H1 (cell line): ENCODE results near the gene NXN. TPM values are rescaled to one million over a fixed set of nuclear protein-coding genes. Genes with fewer than 3 reads are reported as not detected.
"Not testable (repeated sequence)": the region's sequence is repeated elsewhere in the genome, so short reads cannot be mapped to it uniquely, and the experiment has no call there.

Experiments used
- CTCF ChIA-PET: fragments of 300-600 bp; sonication (Branson Sonifier 250); formaldehyde crosslinking; loops from one replicate; lab custom pipeline; 2021; ENCODE audit not compliant: partially characterized antibody; lab: Charles Lee
- POLR2A ChIA-PET: fragments of 300-600 bp; sonication (Branson Sonifier 250); formaldehyde crosslinking; loops from one replicate; lab custom pipeline; 2021; ENCODE audit warnings: inconsistent platforms; ENCODE audit not compliant: partially characterized antibody; lab: Charles Lee
- DNase-seq, 2 experiments: peaks; one replicate each; pipeline versions ENCODE4 v3.0.0 to v3.0.0-alpha.2; 2010 to 2022; ENCODE audit warnings: low spot score in 2 of 2, low read depth in 1 of 2, mixed read lengths in 1 of 2
- FAIRE-seq: peaks from 2 replicates; lab custom pipeline; 2011; peaks lifted over from hg19 to GRCh38; lab: Jason Lieb, UNC
- H2AFZ ChIP-seq: 2 replicates; pipeline ENCODE4 v1.8.1; 2012; ENCODE audit warnings: low read length, inconsistent platforms
- H2AK5ac ChIP-seq: 2 replicates; pipeline ENCODE4 v1.6.1; 2013; ENCODE audit warnings: low read depth, low read length
- H2BK120ac ChIP-seq: replicated peaks from 2 replicates; pipeline ENCODE3; 2013; ENCODE audit warnings: low read depth, low read length, inconsistent platforms
- H2BK12ac ChIP-seq: 2 replicates; pipeline ENCODE4 v1.6.1; 2013; ENCODE audit warnings: low read depth, low read length
- H2BK15ac ChIP-seq: 2 replicates; pipeline ENCODE4 v1.6.1; 2013; ENCODE audit warnings: low read length
- H2BK20ac ChIP-seq: 2 replicates; pipeline ENCODE4 v1.6.1; 2013; ENCODE audit warnings: low read length
- H2BK5ac ChIP-seq: 2 replicates; pipeline ENCODE4 v1.6.1; 2013; ENCODE audit warnings: low read depth, low read length
- H3K14ac ChIP-seq: 2 replicates; pipeline ENCODE4 v1.6.1; 2013; ENCODE audit warnings: inconsistent platforms; ENCODE audit not compliant: insufficient read length
- H3K18ac ChIP-seq: 2 replicates; pipeline ENCODE4 v1.6.1; 2013; ENCODE audit warnings: low read length; ENCODE audit errors: extremely low read depth
- H3K23ac ChIP-seq: 2 replicates; pipeline ENCODE4 v1.6.1; 2013; ENCODE audit warnings: inconsistent platforms; ENCODE audit not compliant: insufficient read length
- H3K23me2 ChIP-seq: 2 replicates; pipeline ENCODE4 v1.6.1; 2013; ENCODE audit warnings: low read depth, low read length
- H3K27ac ChIP-seq: 2 replicates; pipeline ENCODE4 v1.6.1; 2011; ENCODE audit warnings: low read depth, low read length, inconsistent platforms
- H3K27me3 ChIP-seq, 4 experiments: replicated peaks in 1 of 4; 1 replicate in 1 of 4; 2 replicates in 3 of 4; pipeline versions ENCODE4 v1.6.1 to v1.8.1; 2011 to 2013; ENCODE audit warnings: low read length in 3 of 4, mild to moderate bottlenecking in 3 of 4, inconsistent platforms in 2 of 4, mixed read lengths in 2 of 4, moderate library complexity in 1 of 4; ENCODE audit not compliant: control insufficient read depth in 3 of 4, insufficient read depth in 3 of 4; ENCODE audit errors: extremely low read depth in 1 of 4
- H3K36me3 ChIP-seq, 4 experiments: 2 replicates each; pipeline versions ENCODE4 v1.6.1 to v1.8.1; 2011 to 2013; ENCODE audit warnings: mild to moderate bottlenecking in 4 of 4, low read length in 3 of 4, moderate library complexity in 2 of 4, control low read depth in 1 of 4, inconsistent platforms in 1 of 4; ENCODE audit not compliant: insufficient read depth in 4 of 4, control insufficient read depth in 2 of 4
- H3K4ac ChIP-seq: replicated peaks from 2 replicates; pipeline ENCODE3; 2013; ENCODE audit warnings: low read length, low read depth, mixed read lengths, inconsistent platforms; ENCODE audit not compliant: insufficient read length
- H3K4me1 ChIP-seq, 4 experiments: replicated peaks in 1 of 4; 1 replicate in 1 of 4; 2 replicates in 3 of 4; pipeline versions ENCODE4 v1.6.1 to v1.8.1; 2011 to 2013; ENCODE audit warnings: low read length in 3 of 4, inconsistent platforms in 2 of 4, mixed read lengths in 1 of 4; ENCODE audit not compliant: insufficient read depth in 4 of 4, control insufficient read depth in 3 of 4
- H3K4me2 ChIP-seq, 2 experiments: 2 replicates each; pipeline versions ENCODE4 v1.6.1 to v1.8.1; 2011 to 2013; ENCODE audit warnings: low read depth in 2 of 2, low read length in 2 of 2, control low read depth in 1 of 2, inconsistent platforms in 1 of 2, mild to moderate bottlenecking in 1 of 2; ENCODE audit not compliant: insufficient read depth in 1 of 2
- H3K4me3 ChIP-seq, 4 experiments: fragments of 200-600, 300-600 bp in 1 of 4; sonication (generic), shearing (Covaris generic), sonication (Bioruptor Twin) in 1 of 4; 2 replicates each; pipeline versions ENCODE4 v1.5.1 to v1.8.1; 2011 to 2016; ENCODE audit warnings: low read length in 4 of 4, low read depth in 3 of 4, control low read depth in 2 of 4, inconsistent platforms in 2 of 4, mild to moderate bottlenecking in 2 of 4, mixed read lengths in 1 of 4, moderate library complexity in 1 of 4; ENCODE audit not compliant: insufficient read depth in 2 of 4; ENCODE audit errors: extremely low read depth in 1 of 4
- H3K56ac ChIP-seq: replicated peaks from 2 replicates; pipeline ENCODE3; 2013; ENCODE audit warnings: low read depth, mild to moderate bottlenecking, mixed read lengths, low read length, inconsistent platforms; ENCODE audit not compliant: insufficient read length
- H3K79me1 ChIP-seq: 2 replicates; pipeline ENCODE4 v1.6.1; 2013; ENCODE audit warnings: low read depth, low read length, control low read depth
- H3K79me2 ChIP-seq, 2 experiments: 2 replicates each; pipeline versions ENCODE4 v1.6.1 to v1.8.1; 2012 to 2013; ENCODE audit warnings: low read length in 2 of 2, mild to moderate bottlenecking in 2 of 2, inconsistent platforms in 1 of 2; ENCODE audit not compliant: insufficient read depth in 2 of 2, control insufficient read depth in 1 of 2
- H3K9ac ChIP-seq, 4 experiments: replicated peaks in 1 of 4; 1 replicate in 1 of 4; 2 replicates in 3 of 4; pipeline versions ENCODE4 v1.6.1 to v1.8.1; 2011 to 2013; ENCODE audit warnings: low read depth in 3 of 4, low read length in 3 of 4, control low read depth in 2 of 4, mild to moderate bottlenecking in 2 of 4, moderate library complexity in 2 of 4, inconsistent platforms in 1 of 4; ENCODE audit errors: extremely low read depth in 1 of 4
- H3K9me3 ChIP-seq, 2 experiments: 2 replicates each; pipeline versions ENCODE4 v1.6.1 to v1.8.1; 2012 to 2013; ENCODE audit warnings: mild to moderate bottlenecking in 2 of 2, moderate library complexity in 2 of 2, control low read depth in 1 of 2, inconsistent platforms in 1 of 2, low read depth in 1 of 2, low read length in 1 of 2, mixed read lengths in 1 of 2; ENCODE audit not compliant: insufficient read depth in 2 of 2
- H4K20me1 ChIP-seq, 2 experiments: replicated peaks in 1 of 2; 2 replicates each; pipeline versions ENCODE3 to v1.8.1; 2011 to 2013; ENCODE audit warnings: inconsistent platforms in 2 of 2, low read length in 2 of 2, mild to moderate bottlenecking in 1 of 2; ENCODE audit not compliant: insufficient read depth in 2 of 2, control insufficient read depth in 1 of 2
- H4K5ac ChIP-seq: 2 replicates; pipeline ENCODE4 v1.6.1; 2013; ENCODE audit warnings: low read length, low read depth, mixed read lengths, inconsistent platforms; ENCODE audit not compliant: insufficient read length
- H4K8ac ChIP-seq: 2 replicates; pipeline ENCODE4 v1.8.0; 2013; ENCODE audit warnings: mild to moderate bottlenecking, moderate library complexity, low read length, inconsistent platforms; ENCODE audit not compliant: insufficient read depth; ENCODE audit errors: extremely low read depth
- H4K91ac ChIP-seq: replicated peaks from 2 replicates; pipeline ENCODE3; 2013; ENCODE audit warnings: low read length, mixed read lengths, inconsistent platforms; ENCODE audit not compliant: insufficient read length
- EGR1 ChIP-seq: IDR thresholded peaks from 2 replicates; pipeline ENCODE4 v1.6.1; 2011; ENCODE audit warnings: low read depth, low read length, borderline replicate concordance
- WGBS, 2 experiments: shearing (Covaris generic) in 1 of 2; methylation state at CpG; one replicate each; pipeline versions ENCODE4 v1.1.6 to v1.1.7; 2013 to 2015; ENCODE audit warnings: low lambda C conversion rate in 2 of 2, mixed read lengths in 2 of 2, inconsistent platforms in 1 of 2, low coverage in 1 of 2, missing lambda C conversion rate in 1 of 2; ENCODE audit not compliant: insufficient replicate concordance in 2 of 2, insufficient coverage in 1 of 2, insufficient read length in 1 of 2; ENCODE audit errors: extremely low coverage in 1 of 2, missing lambda C conversion rate in 1 of 2; 5-methylcytosine and 5-hydroxymethylcytosine counted together
- polyA plus RNA-seq, 7 experiments: library from polyadenylated mRNA; depleted of rRNA in 3 of 7; stranded (reverse) in 5 of 7; unstranded in 2 of 7; fragments of >200 nt in 5 of 7; fragments of 200-250 nt in 2 of 7; gene quantifications; 1 replicate in 5 of 7; 2 replicates in 1 of 7; 4 replicates in 1 of 7; pipeline versions ENCODE4 v1.2.1 to v1.2.3, GENCODE V29; 2011 to 2013; ENCODE audit warnings: missing spikeins in 2 of 7, mixed read lengths in 2 of 7
- total RNA-seq: library from RNA; stranded (reverse); fragmentation: NEBNext Ultra II Directional; extraction: Animal tissue kit (Norgen Biotek cat#: 25700); gene quantifications from 2 replicates; pipeline ENCODE4 v1.2.1, GENCODE V29; 2021

The NXN gene
- total and polyA plus RNA-seq, 2 of the 8 experiments (the other 6 are each of a cell fraction or from before 2014, with no cell fraction given): 94.1 to 107 TPM

DNA sequence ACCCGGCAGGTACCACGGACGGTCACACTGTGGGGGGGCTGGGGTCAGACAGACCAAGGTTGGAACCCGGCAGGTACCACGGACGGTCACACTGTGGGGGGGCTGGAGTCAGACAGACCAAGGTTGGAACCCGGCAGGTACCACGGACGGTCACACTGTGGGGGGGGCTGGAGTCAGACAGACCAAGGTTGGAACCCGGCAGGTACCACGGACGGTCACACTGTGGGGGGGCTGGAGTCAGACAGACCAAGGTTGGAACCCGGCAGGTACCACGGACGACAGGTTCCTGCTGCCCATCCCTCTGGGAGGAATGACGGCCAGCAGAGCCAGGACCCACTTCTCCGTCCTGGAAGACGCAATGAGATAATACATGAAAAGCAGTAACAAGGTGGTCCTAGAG lies 27.0 kb downstream of the NXN start:
- POLR2A ChIA-PET: interaction anchor here (0.9 to 1.0 kb wide), 2 partner anchors 13 to 27 kb away, joined by 3 read pairs; no protein-coding TSS in a partner anchor
- not testable (repeated sequence) for H4K91ac ChIP-seq, H3K27me3 ChIP-seq

More for the DNA sequence above, 27.0 kb downstream of the NXN start:
- not testable (repeated sequence) for H3K23me2 ChIP-seq, H3K4ac ChIP-seq, DNase-seq, H2BK12ac ChIP-seq, FAIRE-seq, H2BK120ac ChIP-seq, H4K8ac ChIP-seq, H3K36me3 ChIP-seq, H2BK20ac ChIP-seq, H4K20me1 ChIP-seq, H3K14ac ChIP-seq, H3K4me2 ChIP-seq, H2BK5ac ChIP-seq, H3K79me1 ChIP-seq, H4K5ac ChIP-seq, H3K4me3 ChIP-seq, H2BK15ac ChIP-seq, H3K9ac ChIP-seq, H3K56ac ChIP-seq, H3K9me3 ChIP-seq, H3K23ac ChIP-seq, H2AFZ ChIP-seq, H3K27ac ChIP-seq
- Histone ChIP-seq H3K79me2 (peaks cover 0 to 48% of the 10 kb centered on the region in 2 experiments; a peak in 3 of 4 replicates), H2AK5ac (0 out of 2 replicates have a peak overlapping the region, but pooled peaks have one; percentile 48), H3K4me1 (peaks cover 10 to 23% (median 13%) of the 10 kb centered on the region in 4 experiments), H3K18ac (peak overlapping the region; percentile 32; the same call in 1 of the 2 replicates)
- CTCF ChIA-PET: interaction anchor here (0.6 kb wide), 1 partner anchor 74 kb away, joined by 3 read pairs; no protein-coding TSS in a partner anchor
- 92% methylated on average over 13 of the region's 18 CpGs; no CpG with 5 or more reads in 1 of the 2 experiments for WGBS, 2 experiments
- TF ChIP-seq EGR1: peak; percentile 37; the same call in 1 of the 2 replicates
